ENCODE results near the gene SEC14L5. TPM values are rescaled to one million over a fixed set of nuclear protein-coding genes. Genes with fewer than 3 reads are reported as not detected.

The SEC14L5 gene
- total and polyA plus RNA-seq, 8 donors: 0.15 to 30.3 (median 0.38) TPM; not detected in 2

GRCh38 chr16:5003211-5003610 lies 45.1 kb downstream of the SEC14L5 start:
- intact Hi-C loops (cut with DNase I; ENCODE audit: low total_unique reads): no loop called here
- no peaks in the 10 kb centered on the region for H3K9me3 ChIP-seq
- no peak overlapping the region for H3K27ac ChIP-seq
- H3K27me3 ChIP-seq: peaks cover 0 to 16% (median 0%) of the 10 kb centered on the region in 3 donors
- WGBS, 5 donors: 69 to 86% (median 81%) methylated on average over 6 to 12 of the region's 12 CpGs
- H3K4me1 ChIP-seq: no peaks in the 10 kb centered on the region
- no peak for DNase-seq
- TF ChIP-seq POLR2AphosphoS5 (IDR thresholded peaks at IDR 0.05) (no peak), EP300 (IDR thresholded peaks at IDR 0.05) (no peak), CTCF (IDR thresholded peaks at IDR 0.05) (no peak), POLR2A (IDR thresholded peaks at IDR 0.05) (no peak)
- H3K36me3 ChIP-seq: no peaks in the 10 kb centered on the region
- H3K4me3 ChIP-seq: no peak overlapping the region

GRCh38 chr16:5003828-5004227 lies 45.7 kb downstream of the SEC14L5 start:
- no peak overlapping the region for H3K27ac ChIP-seq
- TF ChIP-seq CTCF (IDR thresholded peaks at IDR 0.05): no peak
- TF ChIP-seq POLR2AphosphoS5 (IDR thresholded peaks at IDR 0.05): no peak
- no peak for TF ChIP-seq EP300 (IDR thresholded peaks at IDR 0.05)
- no peak for TF ChIP-seq POLR2A (IDR thresholded peaks at IDR 0.05)
- H3K36me3 ChIP-seq: no peaks in the 10 kb centered on the region
- intact Hi-C loops (cut with DNase I; ENCODE audit: low total_unique reads): no loop called here
- DNase-seq: no peak
- no peaks in the 10 kb centered on the region for H3K4me1 ChIP-seq
- peaks cover 0 to 16% (median 0%) of the 10 kb centered on the region in 3 donors for H3K27me3 ChIP-seq
- whole genome bisulfite sequencing, 5 donors: 87 to 93% (median 92%) methylated on average over 10 of the region's 10 CpGs
- H3K4me3 ChIP-seq: no peak overlapping the region
- no peaks in the 10 kb centered on the region for H3K9me3 ChIP-seq

GRCh38 chr16:5004311-5004710 lies 46.2 kb downstream of the SEC14L5 start:
- no peak for DNase-seq
- Histone ChIP-seq H3K36me3 (no peaks in the 10 kb centered on the region), H3K4me3 (no peak overlapping the region), H3K9me3 (no peaks in the 10 kb centered on the region), H3K27me3 (peaks cover 0 to 16% (median 0%) of the 10 kb centered on the region in 3 donors), H3K4me1 (no peaks in the 10 kb centered on the region), H3K27ac (no peak overlapping the region)
- intact Hi-C loops (cut with DNase I; ENCODE audit: low total_unique reads): no loop called here
- TF ChIP-seq POLR2A (IDR thresholded peaks at IDR 0.05) (no peak), CTCF (IDR thresholded peaks at IDR 0.05) (no peak), EP300 (IDR thresholded peaks at IDR 0.05) (no peak), POLR2AphosphoS5 (IDR thresholded peaks at IDR 0.05) (no peak)
- 70 to 80% (median 75%) methylated on average over 5 of the region's 5 CpGs for WGBS, 5 donors

GRCh38 chr16:5005916-5006315 lies 47.8 kb downstream of the SEC14L5 start:
- Histone ChIP-seq H3K27me3 (peaks cover 0 to 16% (median 0%) of the 10 kb centered on the region in 3 donors), H3K4me3 (no peak overlapping the region), H3K9me3 (no peaks in the 10 kb centered on the region), H3K36me3 (no peaks in the 10 kb centered on the region), H3K4me1 (no peaks in the 10 kb centered on the region), H3K27ac (no peak overlapping the region)
- no peak for DNase-seq
- WGBS, 5 donors: 62 to 94% (median 79%) methylated on average over 4 of the region's 4 CpGs
- intact Hi-C loops (cut with DNase I; ENCODE audit: low total_unique reads): no loop called here
- no peak for TF ChIP-seq POLR2AphosphoS5 (IDR thresholded peaks at IDR 0.05)
- TF ChIP-seq CTCF (IDR thresholded peaks at IDR 0.05): no peak
